ENCODE results near the gene MAPK14. TPM values are rescaled to one million over a fixed set of nuclear protein-coding genes. Genes with fewer than 3 reads are reported as not detected.

The MAPK14 gene
- total RNA-seq, 2 donors from 2014 or later, result 62.2 to 76.1 TPM

DNA sequence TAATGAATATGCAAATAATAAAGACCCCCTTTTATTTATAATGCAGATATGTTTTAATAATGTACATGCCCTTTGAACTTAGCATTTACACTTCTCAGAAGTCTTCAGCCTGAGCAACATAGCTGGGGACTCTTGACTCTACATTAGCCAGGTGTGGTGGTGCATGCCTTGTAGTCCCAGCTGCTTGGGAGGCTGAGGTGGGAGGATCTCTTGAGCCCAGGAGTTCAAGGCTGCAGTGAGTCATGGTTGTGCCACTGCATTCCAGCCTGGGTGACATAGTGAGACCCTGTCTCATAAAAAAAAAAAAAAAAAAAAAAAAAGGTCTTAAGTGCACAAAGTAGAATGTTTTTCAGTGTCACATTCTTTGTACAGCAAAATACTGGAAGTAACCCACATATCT, 85.4 kb downstream of the MAPK14 start:
- Histone ChIP-seq H3K4me3 (no peak overlapping the region), H3K27ac (no peak overlapping the region), H3K4me1 (peaks cover 10% of the 10 kb centered on the region), H3K36me3 (no peaks in the 10 kb centered on the region), H3K9me3 (no peaks in the 10 kb centered on the region), H3K27me3 (no peaks in the 10 kb centered on the region), H3K9ac (ENCODE audit: low read depth in 2 of 2, low read length in 2 of 2) (no peak overlapping the region)
- intact Hi-C loops (cut with DNase I), result no loop called here
- no peak for DNase-seq
- TF ChIP-seq, protein P1, sequence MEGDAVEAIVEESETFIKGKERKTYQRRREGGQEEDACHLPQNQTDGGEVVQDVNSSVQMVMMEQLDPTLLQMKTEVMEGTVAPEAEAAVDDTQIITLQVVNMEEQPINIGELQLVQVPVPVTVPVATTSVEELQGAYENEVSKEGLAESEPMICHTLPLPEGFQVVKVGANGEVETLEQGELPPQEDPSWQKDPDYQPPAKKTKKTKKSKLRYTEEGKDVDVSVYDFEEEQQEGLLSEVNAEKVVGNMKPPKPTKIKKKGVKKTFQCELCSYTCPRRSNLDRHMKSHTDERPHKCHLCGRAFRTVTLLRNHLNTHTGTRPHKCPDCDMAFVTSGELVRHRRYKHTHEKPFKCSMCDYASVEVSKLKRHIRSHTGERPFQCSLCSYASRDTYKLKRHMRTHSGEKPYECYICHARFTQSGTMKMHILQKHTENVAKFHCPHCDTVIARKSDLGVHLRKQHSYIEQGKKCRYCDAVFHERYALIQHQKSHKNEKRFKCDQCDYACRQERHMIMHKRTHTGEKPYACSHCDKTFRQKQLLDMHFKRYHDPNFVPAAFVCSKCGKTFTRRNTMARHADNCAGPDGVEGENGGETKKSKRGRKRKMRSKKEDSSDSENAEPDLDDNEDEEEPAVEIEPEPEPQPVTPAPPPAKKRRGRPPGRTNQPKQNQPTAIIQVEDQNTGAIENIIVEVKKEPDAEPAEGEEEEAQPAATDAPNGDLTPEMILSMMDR (IDR thresholded peaks at IDR 0.05), result no peak

DNA sequence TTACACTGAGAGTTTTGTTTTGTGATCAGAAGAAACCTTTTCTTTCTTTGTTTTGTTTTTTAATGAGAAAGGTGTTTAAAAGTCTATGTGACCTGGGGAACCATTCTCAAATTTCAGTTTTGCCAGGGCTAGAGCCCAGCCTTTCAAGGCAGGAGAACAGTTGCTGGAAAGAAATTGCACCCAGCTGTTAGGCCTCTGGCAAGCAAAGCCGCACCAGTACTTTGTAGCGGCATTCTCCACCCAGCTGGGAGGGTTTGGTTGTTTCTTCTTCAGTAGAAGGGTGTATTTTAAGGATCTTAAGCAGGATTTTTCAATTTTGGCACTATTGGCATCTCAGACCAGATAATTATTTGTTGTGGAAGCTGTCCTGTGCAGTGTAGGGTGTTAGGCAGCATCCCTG, 86.1 kb downstream of the MAPK14 start:
- no peaks in the 10 kb centered on the region for H3K27me3 ChIP-seq
- H3K36me3 ChIP-seq, result no peaks in the 10 kb centered on the region
- no peak overlapping the region for H3K27ac ChIP-seq
- no peak overlapping the region for H3K9ac ChIP-seq (ENCODE audit: low read depth in 2 of 2, low read length in 2 of 2)
- TF ChIP-seq, protein P1 (IDR thresholded peaks at IDR 0.05), result no peak
- no peak for DNase-seq
- H3K4me1 ChIP-seq, result peaks cover 10% of the 10 kb centered on the region
- H3K9me3 ChIP-seq, result no peaks in the 10 kb centered on the region
- intact Hi-C loops (cut with DNase I), result no loop called here
- H3K4me3 ChIP-seq, result no peak overlapping the region

DNA sequence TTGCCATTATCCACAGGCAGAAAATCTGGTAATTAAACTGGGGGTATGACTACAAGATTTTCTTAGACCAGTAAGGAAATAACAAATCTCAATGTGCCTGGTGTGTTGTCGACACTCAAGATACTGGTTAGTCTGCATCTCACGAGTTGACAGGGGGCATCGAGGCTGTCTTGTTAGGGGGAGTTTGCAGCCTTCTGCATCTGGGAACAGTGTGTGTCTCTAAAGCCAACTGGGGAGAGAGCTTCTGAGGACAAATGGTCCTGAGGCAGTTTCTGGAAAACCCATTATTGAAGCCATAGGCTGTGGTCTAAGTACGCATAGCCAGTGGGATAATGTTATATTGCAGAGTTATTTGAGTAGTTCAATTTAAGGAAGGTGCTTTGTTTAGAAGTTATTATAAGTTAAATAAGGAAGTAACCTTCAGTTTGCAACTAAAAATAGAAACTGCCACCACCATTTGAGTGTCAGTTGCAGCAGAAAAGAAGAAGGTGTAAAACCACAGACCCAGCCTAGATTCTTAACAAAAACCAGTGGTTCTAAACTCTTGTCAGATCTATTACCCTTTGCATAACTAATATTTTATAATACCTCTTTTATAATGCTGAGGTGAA, 87.3 kb downstream of the MAPK14 start:
- Histone ChIP-seq H3K4me1 (peaks cover 10% of the 10 kb centered on the region), H3K27me3 (no peaks in the 10 kb centered on the region), H3K36me3 (no peaks in the 10 kb centered on the region), H3K9ac (ENCODE audit: low read depth in 2 of 2, low read length in 2 of 2) (peak overlapping the region in 1 of 2 donors; percentile 44), H3K27ac (peak overlapping the region; percentile 60), H3K9me3 (no peaks in the 10 kb centered on the region), H3K4me3 (no peak overlapping the region)
- DNase-seq, result no peak
- TF ChIP-seq, protein P1 (IDR thresholded peaks at IDR 0.05), result no peak
- intact Hi-C loops (cut with DNase I), result no loop called here

DNA sequence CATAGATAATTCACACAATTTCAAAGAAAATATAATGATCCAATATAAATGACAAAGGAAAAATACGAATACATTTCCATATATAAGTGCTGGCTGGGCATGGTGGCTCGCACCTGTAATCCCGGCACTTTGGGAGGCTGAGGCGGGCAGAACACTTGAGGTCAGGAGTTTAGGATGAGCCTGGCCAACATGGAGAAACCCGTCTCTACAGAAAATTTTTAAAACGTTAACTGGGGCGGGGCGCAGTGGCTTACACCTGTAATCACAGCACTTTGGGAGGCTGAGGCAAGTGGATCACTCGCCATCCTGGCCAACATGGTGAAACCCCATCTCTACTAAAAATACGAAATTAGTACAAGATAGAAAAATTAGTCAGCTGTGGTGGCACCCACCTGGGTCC, 87.8 kb downstream of the MAPK14 start:
- no peak for DNase-seq
- no peaks in the 10 kb centered on the region for H3K9me3 ChIP-seq
- no peaks in the 10 kb centered on the region for H3K36me3 ChIP-seq
- no peak overlapping the region for H3K9ac ChIP-seq (ENCODE audit: low read depth in 2 of 2, low read length in 2 of 2)
- intact Hi-C loops (cut with DNase I), result no loop called here
- no peaks in the 10 kb centered on the region for H3K27me3 ChIP-seq
- H3K27ac ChIP-seq, result peak overlapping the region; percentile 60
- TF ChIP-seq, protein P1 (IDR thresholded peaks at IDR 0.05), result no peak
- H3K4me3 ChIP-seq, result no peak overlapping the region
- H3K4me1 ChIP-seq, result peaks cover 10% of the 10 kb centered on the region

DNA sequence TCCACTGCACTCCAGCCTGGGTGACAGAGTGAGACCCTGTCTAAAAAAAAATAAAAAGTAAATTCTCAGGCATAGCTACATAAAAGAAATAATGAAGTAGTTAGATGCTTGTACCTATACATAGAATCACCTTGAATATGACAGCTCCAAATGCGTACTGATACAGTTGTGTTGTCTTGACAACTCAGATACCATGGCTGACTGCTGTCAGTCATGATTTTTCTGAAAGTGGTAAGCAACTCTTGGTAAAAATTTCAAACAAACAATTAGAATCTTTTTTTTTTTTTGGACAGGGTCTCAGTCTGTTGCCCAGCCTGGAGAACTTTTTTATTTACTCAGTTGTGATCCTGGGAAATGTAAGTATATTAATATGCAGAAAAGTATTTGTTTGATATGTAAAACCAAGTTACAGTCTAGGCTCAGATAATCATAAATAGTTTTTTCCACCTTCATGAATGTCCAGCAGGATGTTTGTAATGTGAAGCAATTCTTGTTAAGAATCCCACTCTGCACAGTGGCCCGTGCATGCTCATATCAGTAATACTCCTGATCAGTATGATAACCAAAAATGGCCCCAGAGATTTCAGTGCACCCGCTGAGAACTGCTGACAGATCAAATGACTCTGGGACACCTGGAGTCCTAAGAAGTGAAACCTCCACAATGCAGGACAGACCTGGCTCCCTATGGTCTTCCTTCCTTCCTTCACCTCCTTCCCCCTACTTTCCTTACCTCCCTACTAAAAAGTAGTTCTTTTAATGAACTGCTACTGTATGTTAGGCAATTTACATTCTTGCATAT, 88.7 kb downstream of the MAPK14 start:
- intact Hi-C loops (cut with DNase I), result no loop called here
- H3K9me3 ChIP-seq, result no peaks in the 10 kb centered on the region
- no peaks in the 10 kb centered on the region for H3K36me3 ChIP-seq
- DNase-seq, result no peak
- H3K27ac ChIP-seq, result no peak overlapping the region
- H3K9ac ChIP-seq (ENCODE audit: low read depth in 2 of 2, low read length in 2 of 2), result no peak overlapping the region
- no peak overlapping the region for H3K4me3 ChIP-seq
- peaks cover 11% of the 10 kb centered on the region for H3K4me1 ChIP-seq
- TF ChIP-seq, protein P1 (IDR thresholded peaks at IDR 0.05), result no peak
- no peaks in the 10 kb centered on the region for H3K27me3 ChIP-seq

Measured in colonic mucosa (tissue), 4 donors.